ENCODE results near the gene SRGAP1. TPM values are rescaled to one million over a fixed set of nuclear protein-coding genes. Genes with fewer than 3 reads are reported as not detected.

Gene SRGAP1
- total RNA-seq (2021; ENCODE audit: unreplicated experiment) (26.8 TPM), Bru-seq, nascent RNA (percentile 92 among the genes with signal in this experiment), BruChase-seq, experiment 1, labeled RNA remaining after a 2-hour chase (percentile 77 among the genes with signal in this experiment), BruChase-seq, experiment 2, labeled RNA remaining after a 6-hour chase (percentile 76 among the genes with signal in this experiment)
- polyA plus RNA-seq (2012; ENCODE audit: insufficient read length) = 10.4 TPM
- long read RNA-seq, full-length matches to known transcripts = 5 of 60 reads
- long read RNA-seq, partial matches to known transcripts = 29 of 60 reads
- long read RNA-seq, other reads (novel, unspliced or antisense) = 26 of 60 reads

- peak; percentile 22 for ATAC-seq
- H3K36me3 ChIP-seq (ENCODE audit: control insufficient read depth, insufficient read depth, low read length) = no peaks in the 10 kb centered on the region
Observed at GRCh38 chr12:63844391-63845341, at the start of gene SRGAP1. TSS of gene SRGAP1 (plus strand) at chr12:63844700. CDS start at chr12:63844817, 117 bp downstream.

GRCh38 chr12:63795032-63795687 lies 49.3 kb upstream of the SRGAP1 start:
- DNase-seq (ENCODE audit: low read depth, low spot score) (no peak), ATAC-seq (no peak)
- no peak for TF ChIP-seq CTCF (IDR thresholded peaks at IDR 0.05)
- no peak for TF ChIP-seq SIN3A (IDR thresholded peaks at IDR 0.05; ENCODE audit: borderline replicate concordance, insufficient read depth, low read depth, low read length)
- no peak for TF ChIP-seq TCF7L2 (IDR thresholded peaks at IDR 0.05; ENCODE audit: low read depth, low read length)
- TF ChIP-seq POLR2AphosphoS5 (IDR thresholded peaks at IDR 0.05; ENCODE audit: low read depth, low read length) = no peak
- no peak for TF ChIP-seq REST (IDR thresholded peaks at IDR 0.05; ENCODE audit: insufficient read depth in 1 of 2, low read depth in 2 of 2, low read length in 1 of 2)
- no peaks in the 10 kb centered on the region for H3K4me1 ChIP-seq (ENCODE audit: control insufficient read depth, insufficient read depth, low read length)
- intact Hi-C loops (cut with micrococcal nuclease; ENCODE audit: unreplicated experiment) = no loop called here
- ChIA-PET CTCF (no interaction called here), POLR2A (no interaction called here)
- BruUV-seq (replicated peaks) = no TSS peak
- in situ Hi-C loops (cut with HindIII; ENCODE audit: low pct_unique_long_range_greater_than_20kb, low sequenced_read_pairs) = no loop called here
- H3K27me3 ChIP-seq (ENCODE audit: control insufficient read depth, insufficient read depth, low read length) = no peaks in the 10 kb centered on the region
- no peak overlapping the region for H3K4me3 ChIP-seq (ENCODE audit: low read depth in 2 of 2, low read length in 2 of 2)
- no peak overlapping the region for H3K27ac ChIP-seq (ENCODE audit: low read length)
- no peaks in the 10 kb centered on the region for H3K36me3 ChIP-seq (ENCODE audit: control insufficient read depth, insufficient read depth, low read length)
- H3K9me3 ChIP-seq (ENCODE audit: control insufficient read depth, insufficient read depth, low read depth, low read length) = no peaks in the 10 kb centered on the region

More at GRCh38 chr12:63844391-63845341, at the start of gene SRGAP1:
- POLR2A ChIA-PET = interaction anchor here (0.5 to 0.6 kb wide), 2 partner anchors 10 to 376 kb away, joined by 3 to 6 read pairs; no protein-coding TSS in a partner anchor
- in situ Hi-C loops (cut with HindIII; ENCODE audit: low pct_unique_long_range_greater_than_20kb, low sequenced_read_pairs) = no loop called here
- Histone ChIP-seq H3K27ac (ENCODE audit: low read length) (peak within 1 kb of the TSS; percentile 97), H3K27me3 (ENCODE audit: control insufficient read depth, insufficient read depth, low read length) (no peaks in the 10 kb centered on the region), H3K9me3 (ENCODE audit: control insufficient read depth, insufficient read depth, low read depth, low read length) (no peaks in the 10 kb centered on the region), H3K4me3 (ENCODE audit: low read depth in 2 of 2, low read length in 2 of 2) (peak within 1 kb of the TSS; percentile 83 to 95), H3K4me1 (ENCODE audit: control insufficient read depth, insufficient read depth, low read length) (peaks cover 35% of the 10 kb centered on the region)
- CTCF ChIA-PET = interaction anchor here (1.1 kb wide), 1 partner anchor 337 kb away, joined by 4 read pairs; no protein-coding TSS in a partner anchor
- no peak for DNase-seq (ENCODE audit: low read depth, low spot score)
- intact Hi-C loops (cut with micrococcal nuclease; ENCODE audit: unreplicated experiment) = loop anchor here (5.0 to 10.0 kb wide), 4 partner anchors 73 to 338 kb away; no protein-coding TSS in a partner anchor
- TSS peak; percentile 76 for BruUV-seq (replicated peaks)
- TF ChIP-seq POLR2AphosphoS5 (IDR thresholded peaks at IDR 0.05; ENCODE audit: low read depth, low read length) (no peak; the same call in 1 of the 2 replicates), REST (IDR thresholded peaks at IDR 0.05; ENCODE audit: insufficient read depth in 1 of 2, low read depth in 2 of 2, low read length in 1 of 2) (no peak), TCF7L2 (IDR thresholded peaks at IDR 0.05; ENCODE audit: low read depth, low read length) (no peak), SIN3A (IDR thresholded peaks at IDR 0.05; ENCODE audit: borderline replicate concordance, insufficient read depth, low read depth, low read length) (peak; percentile 77; the same call in 1 of the 2 replicates)
